ENCODE data around the gene PAK6. TPM values are rescaled to one million over a fixed set of nuclear protein-coding genes. Genes with fewer than 3 reads are reported as not detected.

Gene PAK6
- polyA plus RNA-seq, 1 donor = 0.76 TPM

GRCh38 chr15:40312370-40313158 is 73.7 kb downstream of the PAK6 start:
- DNase-seq = no peak

DNA sequence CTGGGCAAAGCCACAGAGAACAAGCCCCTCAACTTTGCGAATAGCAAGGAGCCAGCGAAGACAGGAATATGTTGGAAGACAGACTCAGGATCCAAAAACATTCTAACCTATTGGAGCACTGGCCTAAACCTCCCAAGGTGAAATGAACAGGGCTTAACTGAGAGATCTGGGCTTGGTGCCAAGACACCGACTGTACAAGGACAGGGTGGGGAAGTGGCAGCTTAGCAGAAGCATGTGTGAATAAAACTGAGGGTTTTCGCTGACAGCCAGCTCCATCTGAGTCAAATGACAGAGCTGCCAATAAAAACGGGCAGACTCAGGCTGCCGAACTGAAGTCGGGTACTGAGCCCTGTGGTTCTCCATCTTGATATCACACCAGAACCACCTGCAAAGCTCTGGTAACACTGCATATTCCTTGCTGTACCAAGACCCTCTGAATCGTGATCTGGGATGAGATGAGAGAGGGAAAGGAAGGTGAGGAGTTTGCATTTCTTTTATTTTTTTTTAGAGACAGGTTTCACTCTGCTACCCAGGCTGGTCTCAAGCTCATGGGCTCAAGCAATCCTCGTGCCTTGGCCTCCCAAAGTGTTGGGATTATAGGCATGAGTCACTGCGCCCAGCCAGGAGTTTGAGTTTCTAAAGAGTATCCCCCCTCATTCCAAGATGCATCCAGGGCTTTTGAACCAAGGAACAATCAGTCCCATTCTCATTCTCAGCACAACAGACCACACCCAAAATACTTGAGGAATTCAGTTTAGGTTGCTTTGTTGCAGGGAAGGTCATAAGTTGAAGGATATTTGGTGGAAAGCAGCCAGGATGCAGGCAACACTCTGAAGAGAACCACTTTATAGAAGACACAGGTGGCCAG is 74.9 kb downstream of the PAK6 start:
- no peak for DNase-seq

DNA sequence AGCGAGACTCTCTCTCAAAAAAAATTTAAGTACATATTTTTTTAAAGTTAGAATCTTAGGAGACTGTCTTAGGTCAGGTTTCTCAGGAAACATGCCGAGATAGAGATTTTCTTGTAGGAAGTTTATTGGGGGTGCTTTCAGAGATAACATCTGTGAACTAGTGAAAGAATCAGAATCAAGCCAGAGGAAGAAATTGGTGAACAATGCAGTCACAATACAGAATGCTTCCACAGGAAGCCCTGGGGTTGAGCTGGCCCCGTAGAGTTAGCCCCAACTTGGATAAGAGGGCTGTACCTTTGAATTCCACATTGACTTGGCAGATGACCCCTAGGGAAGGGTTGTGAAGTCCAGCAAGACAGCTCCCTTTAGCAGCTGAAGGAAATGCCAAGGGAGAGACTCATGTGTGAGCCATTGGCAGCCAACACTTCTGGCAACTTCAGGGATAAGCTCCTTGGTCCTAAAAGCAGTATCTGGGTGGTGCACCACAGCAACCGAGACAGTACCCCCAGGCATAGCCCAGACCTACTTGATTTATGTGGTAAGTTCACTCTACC is 75.9 kb downstream of the PAK6 start:
- DNase-seq = no peak

DNA sequence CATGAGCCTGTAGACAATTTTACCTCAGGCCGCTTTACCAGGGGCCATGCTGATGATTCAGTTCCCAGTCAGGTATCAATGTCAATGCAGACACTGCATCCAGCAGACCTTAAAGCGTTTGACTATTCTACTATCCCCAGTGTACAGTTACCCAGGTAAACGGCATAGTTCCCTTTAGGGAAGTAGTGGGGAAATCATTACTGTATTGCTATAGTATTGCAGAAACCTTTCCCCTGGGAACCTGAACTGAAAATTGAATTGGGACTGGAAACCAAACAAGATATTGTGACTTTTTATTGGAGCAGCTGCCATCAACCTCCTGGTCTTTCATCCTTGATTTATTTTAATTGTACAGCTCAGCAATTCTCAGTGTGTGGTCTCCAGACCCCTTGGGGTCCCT is 78.1 kb downstream of the PAK6 start:
- DNase-seq = no peak

DNA sequence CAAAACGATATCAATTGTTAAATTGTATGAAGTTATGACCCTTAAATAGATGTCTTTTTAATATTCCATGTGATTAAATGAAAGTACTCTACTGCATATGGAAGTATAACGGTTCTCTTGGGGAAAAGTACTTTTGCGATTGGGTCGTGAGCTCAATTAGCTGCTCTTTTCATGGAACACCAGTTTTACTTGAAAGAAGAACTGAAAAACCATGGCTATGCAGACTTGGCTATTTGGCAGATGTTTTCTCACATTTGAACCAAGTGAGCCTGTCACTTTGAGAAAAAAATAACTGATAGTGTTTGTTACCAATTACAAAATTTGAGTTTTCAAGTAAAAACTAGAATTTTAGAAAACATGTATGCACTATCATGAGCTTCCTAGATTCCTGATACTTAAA is 78.7 kb downstream of the PAK6 start:
- no peak for DNase-seq

GRCh38 chr15:40320409-40320808 is 81.5 kb downstream of the PAK6 start:
- no peak for DNase-seq

DNA sequence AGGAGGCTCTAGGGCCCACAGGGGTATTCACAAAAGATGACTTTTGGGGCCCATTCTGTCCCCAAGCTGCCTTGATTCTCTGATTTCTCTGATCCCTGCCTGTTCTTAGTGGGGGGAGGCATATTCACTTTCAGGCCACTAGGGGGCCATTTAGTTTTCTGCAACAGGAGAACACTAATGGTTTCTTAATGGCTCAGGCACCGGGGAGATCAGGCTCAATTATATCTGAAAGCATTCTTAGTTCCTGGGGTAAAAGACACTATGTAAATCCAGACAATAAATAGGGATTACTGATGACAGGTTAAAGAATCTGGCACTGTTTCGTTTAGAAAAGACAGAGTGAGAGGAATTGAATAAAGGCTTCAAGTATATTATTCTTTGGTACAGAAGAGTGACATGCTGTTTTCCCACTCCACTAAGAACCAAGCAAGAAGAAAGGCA is 82.1 kb downstream of the PAK6 start:
- DNase-seq = peak; percentile 52

DNA sequence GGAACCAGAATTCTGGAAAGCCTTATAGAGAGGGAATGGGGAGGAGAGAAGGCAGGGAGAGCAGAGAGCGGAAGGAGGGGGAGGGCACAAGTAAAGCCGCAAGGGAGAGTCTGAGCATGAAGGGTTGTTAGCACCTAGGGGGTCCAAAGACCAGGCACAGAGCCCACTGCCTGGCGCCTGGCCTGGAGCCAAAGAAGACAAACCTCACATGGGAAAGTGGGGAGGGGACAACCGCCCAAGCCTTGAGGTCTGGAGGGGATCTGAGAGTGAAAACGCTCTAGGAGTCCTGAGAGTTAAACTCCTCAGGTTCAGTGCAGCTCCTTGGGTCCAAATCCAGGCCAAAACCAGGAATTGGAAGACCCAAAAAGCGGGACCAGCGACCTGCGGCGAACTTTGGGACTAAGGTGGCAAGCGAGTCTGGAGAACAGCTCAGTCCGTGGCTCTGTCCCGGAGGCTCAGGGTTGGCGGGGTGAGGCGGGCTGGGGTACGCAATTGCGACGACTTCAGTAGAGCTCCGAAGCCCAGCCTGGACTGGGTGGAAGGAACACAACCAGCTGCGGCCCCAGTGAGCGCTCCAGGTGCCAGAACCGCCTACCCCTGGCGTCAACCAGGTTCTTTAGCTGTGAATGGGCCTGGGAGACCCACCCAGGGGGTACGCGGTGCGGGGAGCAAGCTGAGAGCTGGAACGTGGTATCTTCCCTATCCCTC is 83.8 kb downstream of the PAK6 start:
- DNase-seq = no peak

GRCh38 chr15:40323239-40323952 is 84.5 kb downstream of the PAK6 start, which contains the start of gene INAFM2:
TSS of gene INAFM2 (plus strand) at chr15:40323692. CDS start at chr15:40324056, 364 bp downstream.
- DNase-seq = peak; percentile 91

DNA sequence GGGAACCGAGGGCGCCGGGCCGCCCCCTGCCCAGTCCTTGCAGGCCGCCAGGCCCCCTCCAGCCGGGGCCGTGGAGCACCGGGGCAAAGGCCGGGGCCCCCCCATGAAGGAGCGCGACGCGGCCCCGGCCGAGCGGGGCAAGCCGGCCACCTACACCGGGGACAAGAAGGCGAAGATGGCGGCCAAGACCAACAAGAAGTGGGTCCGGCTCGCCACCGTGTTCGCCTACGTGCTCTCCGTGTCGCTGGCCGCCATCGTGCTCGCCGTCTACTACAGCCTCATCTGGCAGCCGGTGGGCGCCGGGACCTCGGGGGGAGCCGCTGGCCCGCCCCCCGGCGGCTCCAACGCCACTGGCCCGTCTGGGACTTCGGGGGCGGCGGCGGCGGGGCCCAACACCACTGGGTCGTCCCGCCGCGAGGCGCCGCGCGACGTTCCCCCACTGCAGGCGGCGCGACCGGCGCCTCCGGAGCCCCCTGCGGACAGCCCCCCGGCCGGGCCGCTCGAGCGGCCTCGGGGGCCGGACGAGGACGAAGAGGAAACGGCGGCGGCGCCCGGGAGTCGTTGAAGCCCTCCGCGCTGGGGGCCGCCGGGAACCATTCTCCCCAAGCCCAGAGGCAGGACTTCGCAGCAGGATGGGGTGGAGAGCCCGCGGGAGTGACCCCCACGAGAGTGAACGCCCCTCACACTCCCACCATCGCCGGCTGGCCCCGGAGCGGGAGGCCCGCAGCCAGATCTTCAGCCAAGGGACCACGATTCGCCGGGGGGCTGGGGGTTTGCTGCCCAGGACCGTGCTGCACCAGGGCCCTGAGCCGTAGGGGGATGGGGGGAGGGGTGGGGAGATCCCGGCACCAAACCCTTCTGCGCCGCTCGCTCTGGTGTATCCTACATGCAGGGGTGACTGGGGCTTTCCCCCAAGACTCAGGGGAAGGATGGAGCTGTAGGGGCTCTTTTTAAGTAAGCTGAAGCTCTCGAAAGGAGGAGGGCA is 85.4 kb downstream of the PAK6 start:
- DNase-seq = no peak

- DNase-seq = no peak
Observed at GRCh38 chr15:40325188-40325587, 86.3 kb downstream of the PAK6 start.

- no peak for DNase-seq
Observed at GRCh38 chr15:40325700-40326099, 86.8 kb downstream of the PAK6 start.

Other genes starting within 250 kb of the PAK6 start
- gene SRP14, start 199.9 kb upstream of the PAK6 start, polyA plus RNA-seq (ENCODE audit: insufficient read length) = 306 TPM
- gene BMF, start 130.2 kb upstream of the PAK6 start, polyA plus RNA-seq (ENCODE audit: insufficient read length) = 12.5 TPM
- 7.8 TPM for gene BUB1B, start 78.0 kb upstream of the PAK6 start, polyA plus RNA-seq (ENCODE audit: insufficient read length)
- gene ANKRD63, start 44.0 kb downstream of the PAK6 start, polyA plus RNA-seq (ENCODE audit: insufficient read length) = 0.40 TPM
- gene PLCB2, start 68.9 kb downstream of the PAK6 start, polyA plus RNA-seq (ENCODE audit: insufficient read length) = 7.9 TPM
- gene INAFM2, start 84.6 kb downstream of the PAK6 start, polyA plus RNA-seq (ENCODE audit: insufficient read length) = 13.2 TPM
- 22.2 TPM for gene CCDC9B, start 101.9 kb downstream of the PAK6 start, polyA plus RNA-seq (ENCODE audit: insufficient read length)
- gene PHGR1, start 112.0 kb downstream of the PAK6 start, polyA plus RNA-seq (ENCODE audit: insufficient read length) = not detected
- gene DISP2, start 119.2 kb downstream of the PAK6 start, polyA plus RNA-seq (ENCODE audit: insufficient read length) = 1.4 TPM
- 16.8 TPM for gene KNSTRN, start 143.7 kb downstream of the PAK6 start, polyA plus RNA-seq (ENCODE audit: insufficient read length)
- gene IVD, start 166.7 kb downstream of the PAK6 start, polyA plus RNA-seq (ENCODE audit: insufficient read length) = 57.8 TPM
- 24.8 TPM for gene BAHD1, start 201.9 kb downstream of the PAK6 start, polyA plus RNA-seq (ENCODE audit: insufficient read length)
- gene CHST14, start 231.9 kb downstream of the PAK6 start, polyA plus RNA-seq (ENCODE audit: insufficient read length) = 35.6 TPM